Epidermal melanocyte (primary cell): ENCODE measurements around the gene RBM47.
"Not testable (repeated sequence)": the region's sequence is repeated elsewhere in the genome, so short reads cannot be mapped to it uniquely, and the experiment has no call there.

Source experiments
- DNase-seq: peaks from one replicate; pipeline ENCODE4 v3.0.0; 2011; ENCODE audit warnings: low spot score; ENCODE audit not compliant: insufficient read length

The RBM47 gene

DNA sequence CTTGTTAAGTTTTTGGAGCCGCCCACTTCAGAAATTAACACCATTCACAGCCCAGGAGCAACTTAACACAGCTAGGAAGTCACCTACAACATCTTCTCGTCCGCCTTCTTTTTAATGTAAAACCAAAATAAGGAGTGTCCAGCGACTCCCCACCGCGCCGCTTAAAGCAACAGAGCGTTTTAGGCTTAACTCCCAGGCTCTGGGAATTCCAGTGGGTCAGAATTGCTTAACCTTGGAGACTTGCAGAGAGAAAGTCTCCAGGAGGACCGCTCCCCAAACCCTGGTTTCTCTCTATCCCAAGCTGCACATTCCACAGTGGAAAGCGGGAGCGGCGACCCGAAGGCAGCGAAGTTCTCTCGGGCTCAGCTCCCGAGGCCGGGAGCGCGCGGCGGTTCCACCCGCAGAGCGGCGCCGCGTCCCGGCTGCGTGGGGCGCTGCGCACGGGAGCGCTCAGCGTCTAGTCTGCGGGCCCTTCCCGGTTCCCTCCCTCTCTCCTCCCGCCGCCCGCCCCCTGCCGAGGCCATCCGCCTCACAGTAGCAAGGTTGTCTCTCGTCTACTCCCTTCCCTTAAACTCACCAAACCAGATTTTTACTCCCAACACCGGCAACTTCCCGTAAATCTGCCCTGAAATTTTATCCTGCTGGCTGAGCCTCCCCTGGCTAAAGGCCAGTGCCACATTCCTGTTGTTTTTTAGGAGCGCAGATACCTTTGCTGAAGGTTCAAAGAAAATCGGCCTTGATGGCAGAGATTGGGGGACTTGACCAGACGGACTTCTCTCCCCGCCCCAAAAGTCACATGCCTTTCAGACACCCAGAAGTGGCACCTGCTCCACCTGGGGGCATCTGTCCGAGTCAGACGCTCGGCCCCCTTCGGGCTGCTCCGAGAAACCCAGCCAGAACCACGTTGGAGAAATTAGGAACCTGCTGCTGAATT is at the start of gene RBM47:
Gene RBM47 (minus strand): TSS at position 464 of the 934 bp plus-strand sequence. CDS start 190,971 bp downstream, outside the sequence.
- no peak for DNase-seq

- no peak for DNase-seq
Observed at GRCh38 chr4:40678421-40678820, 48.8 kb upstream of the RBM47 start.

- no peak for DNase-seq
Observed at GRCh38 chr4:40675166-40675565, 45.5 kb upstream of the RBM47 start.

DNA sequence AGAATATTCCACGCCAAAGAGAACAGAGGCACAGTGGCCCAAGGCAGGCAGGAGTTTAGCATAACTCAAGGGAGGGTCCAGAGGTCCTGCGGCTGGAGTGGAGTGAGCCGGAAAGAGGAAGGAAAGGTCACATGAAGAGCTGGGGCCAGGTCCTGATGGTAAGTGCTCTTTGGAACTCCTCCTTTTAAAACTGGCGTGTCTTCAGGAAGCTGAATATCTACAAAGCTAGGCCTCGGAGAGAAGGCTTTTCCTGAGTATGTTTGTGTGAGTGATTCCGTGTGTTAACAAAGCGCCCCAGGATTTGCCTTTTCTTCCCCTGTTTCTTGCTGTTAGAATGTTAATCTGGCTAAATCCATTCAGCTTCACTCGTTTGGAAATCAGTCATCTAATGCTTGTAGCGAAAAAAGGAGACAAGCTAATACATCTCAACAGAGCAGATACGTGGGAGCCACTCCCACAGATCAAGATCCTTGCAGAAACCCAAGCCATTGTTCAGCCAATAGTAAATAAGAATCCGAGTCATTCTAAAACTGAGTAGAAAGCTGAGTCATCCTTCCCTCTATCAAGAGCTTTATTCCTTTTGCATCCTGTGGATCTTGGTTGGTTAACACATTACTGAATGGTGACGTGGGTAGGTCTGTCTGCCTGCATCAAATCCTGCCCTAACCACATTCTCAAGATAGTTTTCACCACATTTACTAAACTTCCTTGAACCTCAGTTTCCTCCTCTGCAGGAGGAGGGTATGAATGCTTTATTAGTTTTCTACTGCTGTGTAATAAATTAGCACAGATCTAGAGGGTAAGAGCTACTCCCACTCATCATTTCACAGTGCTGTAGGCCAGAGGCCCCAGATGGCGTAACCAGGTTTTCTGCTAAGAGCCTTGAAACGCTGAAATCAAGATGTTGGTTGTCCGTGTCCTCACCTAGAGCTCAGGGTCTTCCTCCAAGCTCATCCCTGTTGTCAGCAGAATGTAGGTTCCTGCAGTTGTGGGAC is 43.2 kb upstream of the RBM47 start:
- DNase-seq = no peak

DNA sequence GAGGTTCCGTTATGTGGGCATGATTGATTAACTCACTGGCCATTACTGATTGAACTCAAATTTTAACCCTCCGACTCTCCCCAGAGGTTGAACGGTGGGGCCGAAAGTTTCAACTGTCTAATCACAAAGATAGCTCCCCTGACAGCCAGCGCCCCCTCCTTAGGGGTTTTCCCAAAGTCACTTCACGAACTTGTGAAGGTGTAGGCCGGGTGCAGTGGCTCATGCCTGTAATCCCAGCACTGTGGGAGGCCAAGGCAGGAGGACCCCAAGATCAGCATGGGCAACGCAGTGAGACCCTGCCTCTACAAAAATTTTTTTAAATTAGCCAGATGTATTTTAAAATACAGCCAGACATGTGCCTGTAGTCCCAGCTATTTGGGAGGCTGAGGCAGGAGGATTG is 39.8 kb upstream of the RBM47 start:
- DNase-seq = no peak

DNA sequence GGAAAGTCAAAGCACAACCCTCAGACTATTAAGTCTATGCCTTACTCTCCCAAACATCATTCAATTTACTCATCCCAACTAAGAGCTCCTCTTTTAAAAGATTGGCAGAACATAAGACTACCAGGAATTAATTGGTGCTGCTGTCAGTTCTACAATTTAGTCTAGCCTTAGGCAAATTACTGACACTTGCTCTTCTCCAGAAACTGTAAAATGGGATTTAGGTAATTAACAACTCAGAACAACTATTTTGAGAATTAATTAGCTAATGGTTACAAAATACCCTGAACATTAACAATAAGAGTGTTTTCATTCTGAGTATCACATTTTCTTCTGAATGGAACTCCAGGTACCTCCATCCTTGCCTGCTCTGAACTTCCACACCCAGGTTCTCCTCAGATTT is 36.2 kb upstream of the RBM47 start:
- DNase-seq = no peak

DNA sequence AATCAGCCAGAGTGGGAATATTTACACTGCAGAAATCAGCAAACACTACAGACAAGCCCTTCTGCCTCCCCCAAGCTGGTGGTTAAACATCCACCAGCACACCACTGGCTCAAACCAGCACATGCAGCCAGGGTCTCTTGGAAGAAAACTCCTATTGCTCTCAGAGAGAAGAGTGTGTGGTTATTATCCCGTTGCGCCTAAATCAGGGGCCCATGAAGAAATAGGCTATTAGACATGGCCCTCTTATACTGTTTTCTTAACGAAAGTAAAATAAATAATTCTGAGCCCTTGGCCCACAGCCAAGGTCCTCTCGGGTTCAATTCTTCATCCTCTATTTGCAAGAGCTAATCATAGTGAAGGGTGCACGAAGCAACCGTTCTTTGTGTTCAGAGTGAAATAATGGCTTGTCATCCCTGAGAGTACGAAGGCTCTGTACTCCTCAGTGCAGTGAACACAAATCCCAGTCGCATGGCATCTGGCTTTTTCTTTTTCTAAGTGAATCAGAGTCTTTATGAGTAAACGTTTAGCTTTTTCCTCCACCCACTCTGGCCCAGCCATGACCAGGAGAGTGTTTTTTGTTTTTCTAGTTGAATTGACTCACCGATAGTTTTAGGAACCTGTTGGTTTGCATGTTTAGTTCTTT is 33.4 kb upstream of the RBM47 start:
- no peak for DNase-seq

DNA sequence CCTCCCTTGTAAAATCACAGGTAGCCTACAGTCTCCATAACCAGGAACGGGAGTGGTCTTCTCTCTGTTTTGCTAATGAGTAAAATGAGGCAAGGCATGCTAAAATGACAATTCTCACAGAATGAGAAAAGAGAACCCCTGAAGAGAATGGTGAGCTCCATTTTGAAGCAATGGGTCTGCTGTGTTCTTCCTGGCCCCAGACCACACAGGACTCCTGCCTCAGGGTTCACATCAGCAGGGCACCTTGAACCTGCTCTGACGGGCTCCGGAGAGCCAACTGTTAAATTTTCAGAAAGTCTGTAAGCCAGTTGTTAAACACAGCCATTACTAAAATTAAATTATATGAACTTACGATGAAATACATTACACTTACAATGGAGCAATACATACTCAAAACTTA is 32.1 kb upstream of the RBM47 start:
- DNase-seq = no peak

GRCh38 chr4:40656201-40656863 is 26.7 kb upstream of the RBM47 start:
- DNase-seq = no peak

- DNase-seq = no peak
Observed at GRCh38 chr4:40651280-40651679, 21.6 kb upstream of the RBM47 start.

GRCh38 chr4:40649321-40649720 is 19.7 kb upstream of the RBM47 start:
- DNase-seq = no peak

DNA sequence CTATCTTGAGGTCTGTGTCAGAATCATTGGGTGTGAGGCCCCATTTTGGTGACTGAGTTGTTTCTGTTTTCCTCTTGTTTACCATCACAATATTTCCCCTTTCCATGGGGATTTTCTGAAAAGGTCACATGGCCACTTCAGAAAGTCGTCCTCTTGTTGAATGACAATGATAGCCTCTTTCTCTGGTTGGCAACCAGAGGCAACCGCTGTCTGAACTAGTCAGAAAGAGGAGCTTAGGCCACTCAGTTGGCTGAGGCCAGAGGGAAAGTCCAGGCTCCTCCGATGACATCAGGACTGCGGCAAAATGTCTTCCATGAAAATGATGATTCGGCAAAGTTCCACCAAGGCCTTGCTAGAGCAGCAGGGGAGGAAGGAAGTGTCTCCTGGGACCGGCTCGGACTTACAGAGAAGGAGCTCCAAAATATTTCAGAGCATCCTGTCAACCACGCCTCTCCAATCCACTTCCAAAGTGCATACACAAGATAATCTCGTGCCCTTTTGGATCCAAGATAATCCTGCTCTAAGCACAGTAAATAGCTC is 19.1 kb upstream of the RBM47 start:
- no peak for DNase-seq

DNA sequence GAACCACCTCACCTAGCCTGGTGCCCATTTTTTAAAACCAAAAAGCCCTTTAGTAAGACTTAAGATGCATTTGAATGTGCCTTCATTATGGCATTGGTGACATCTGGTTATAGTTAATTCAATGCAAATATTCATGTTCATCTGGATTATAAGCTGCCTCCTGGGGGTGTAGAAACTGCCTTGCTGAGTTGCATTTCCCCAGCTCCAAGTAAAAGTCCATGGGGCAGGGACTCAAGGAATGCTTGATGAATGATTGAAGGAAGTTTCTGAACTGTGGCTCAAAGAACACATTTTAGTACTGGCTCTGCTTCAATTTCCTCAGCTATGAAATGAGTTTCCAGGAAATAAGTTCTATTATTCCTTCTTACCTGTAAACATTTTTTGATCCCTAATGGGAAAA is 18.5 kb upstream of the RBM47 start:
- no peak for DNase-seq

GRCh38 chr4:40645586-40645985 is 15.9 kb upstream of the RBM47 start:
- no peak for DNase-seq

GRCh38 chr4:40632080-40632479 is 2.4 kb upstream of the RBM47 start:
- no peak for DNase-seq

DNA sequence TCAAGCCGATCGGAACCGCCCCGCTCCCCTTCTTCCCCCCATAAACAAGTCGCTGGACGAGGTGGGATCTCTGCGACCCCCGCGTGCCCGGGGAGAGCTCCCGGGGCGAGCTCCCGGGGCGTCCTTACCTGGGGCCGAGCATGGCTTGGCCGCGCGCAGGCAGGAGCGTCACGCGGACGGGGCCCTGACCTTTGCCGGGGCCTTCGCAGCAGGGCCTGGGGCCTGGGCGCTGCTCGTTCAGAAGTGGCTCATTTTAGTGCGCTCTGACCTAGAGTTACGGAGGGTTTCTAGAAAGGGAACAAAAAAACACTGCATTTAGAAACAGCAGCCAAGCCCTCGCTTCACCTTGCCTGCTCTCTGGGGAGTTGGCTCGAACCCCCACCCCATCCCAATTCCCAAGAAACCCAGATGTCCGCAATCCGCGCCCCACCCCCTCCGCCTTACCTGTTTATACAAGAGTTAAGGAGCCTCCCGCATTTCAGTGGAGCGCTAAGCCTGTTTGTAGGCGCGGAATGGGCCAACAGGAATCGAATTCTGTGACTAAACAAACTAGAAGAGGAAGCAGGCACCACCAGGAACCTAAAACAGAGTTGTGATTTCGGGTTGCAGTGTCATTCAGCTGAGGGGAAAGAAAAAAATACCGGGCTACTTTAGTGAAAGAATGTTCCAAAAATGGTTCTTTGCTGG is 814 bp upstream of the RBM47 start:
- DNase-seq = no peak

- no peak for DNase-seq
Observed at GRCh38 chr4:40628888-40629287, 776 bp downstream of the RBM47 start.

DNA sequence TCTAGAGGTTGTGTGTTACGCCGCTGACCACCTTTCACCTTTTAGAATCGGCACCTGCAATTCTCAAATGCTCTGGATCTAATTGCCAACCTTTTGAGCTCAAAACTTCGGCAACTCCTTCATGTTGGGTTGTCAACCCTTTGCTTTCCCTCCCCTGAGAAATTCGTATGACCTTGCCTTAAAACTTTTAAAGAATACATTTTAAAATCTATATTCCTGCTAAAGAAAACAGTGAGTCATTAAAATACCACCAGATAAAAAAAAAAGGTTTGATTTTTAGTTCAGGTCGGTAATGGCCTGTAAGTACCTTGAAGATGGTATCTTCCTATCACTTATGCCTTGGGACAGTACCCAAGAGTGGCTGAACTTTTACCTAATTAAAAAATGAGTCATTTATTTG is 1.3 kb downstream of the RBM47 start:
- not testable (repeated sequence) for DNase-seq

- no peak for DNase-seq
Observed at GRCh38 chr4:40627540-40627939, 2.1 kb downstream of the RBM47 start.
